Upper lobe of left lung (tissue), 6 donors: ENCODE results near the gene MTSS2. TPM values are rescaled to one million over a fixed set of nuclear protein-coding genes. Genes with fewer than 3 reads are reported as not detected.

Experiments used
- ATAC-seq, 2 donors: fragments of 200-7000 bp; cut with Tn5 transposase; one replicate each; pipeline ENCODE4 v1.9.1; 2022; ENCODE audit warnings: mild to moderate bottlenecking in 2 of 2, moderate library complexity in 2 of 2; ENCODE audit not compliant: low FRiP score in 2 of 2
- DNase-seq, 2 donors: peaks; one replicate each; pipeline ENCODE4 v3.0.0-alpha.2; 2019 to 2020
- H3K27ac ChIP-seq, 4 donors: fragments of 200-600 bp; sonication (generic); one replicate each; pipeline ENCODE4 v1.5.1; 2016 to 2019
- H3K27me3 ChIP-seq, 4 donors: fragments of 200-600 bp; sonication (generic); one replicate each; pipeline ENCODE4 v1.5.1; 2017 to 2019
- H3K36me3 ChIP-seq, 4 donors: fragments of 200-600 bp; sonication (generic); one replicate each; pipeline ENCODE4 v1.5.1; 2016 to 2019
- H3K4me1 ChIP-seq, 4 donors: fragments of 200-600 bp; sonication (generic); one replicate each; pipeline ENCODE4 v1.5.1; 2018 to 2019
- H3K4me3 ChIP-seq, 4 donors: fragments of 200-600 bp; sonication (generic); one replicate each; pipeline ENCODE4 v1.5.1; 2017 to 2019; ENCODE audit warnings: mild to moderate bottlenecking in 2 of 4, moderate library complexity in 1 of 4
- H3K9me3 ChIP-seq, 4 donors: fragments of 200-600 bp; sonication (generic); one replicate each; pipeline ENCODE4 v1.5.1; 2018 to 2019
- CTCF ChIP-seq, 6 experiments: fragments of 450-650 bp in 4 of 6; fragments of 200-600 bp in 2 of 6; sonication (generic) in 2 of 6; IDR thresholded peaks; one replicate each; pipeline ENCODE4 v1.5.1; 2016 to 2019; ENCODE audit warnings: antibody characterized with exemption in 6 of 6
- EP300 ChIP-seq, 4 donors: sonication (generic); formaldehyde crosslinking; IDR thresholded peaks; one replicate each; pipeline ENCODE4 v1.5.1; 2017; ENCODE audit warnings: antibody characterized with exemption in 4 of 4, control low read depth in 2 of 4
- POLR2A ChIP-seq, 4 donors: fragments of 450-650 bp; IDR thresholded peaks; one replicate each; pipeline ENCODE4 v1.5.1; 2016 to 2017; ENCODE audit warnings: antibody characterized with exemption in 4 of 4, mild to moderate bottlenecking in 2 of 4
- POLR2AphosphoS5 ChIP-seq, 2 donors: sonication (generic); formaldehyde crosslinking; IDR thresholded peaks; one replicate each; pipeline ENCODE4 v1.5.1; 2017; ENCODE audit warnings: antibody characterized with exemption in 2 of 2
- WGBS, 2 donors: methylation state at CpG; one replicate each; pipeline ENCODE4 v1.1.5; 2017 to 2018; 5-methylcytosine and 5-hydroxymethylcytosine counted together
- total RNA-seq, 6 donors: library from RNA; depleted of rRNA in 4 of 6; stranded (reverse); fragments of >200 nt in 4 of 6; gene quantifications; one replicate each; pipeline versions ENCODE4 v1.1.0 to v1.2.1, GENCODE V29; 2016 to 2021
- donor health status: DM: no; HTN: no; CAD: no; lungs with moderate emphysema.
- donor health status: DM: no; HTN: yes; CAD: no; lungs with severe emphysema.

MTSS2 gene
- total RNA-seq, 6 donors from 2014 or later = 40.7 to 202 (median 72.4) TPM

DNA sequence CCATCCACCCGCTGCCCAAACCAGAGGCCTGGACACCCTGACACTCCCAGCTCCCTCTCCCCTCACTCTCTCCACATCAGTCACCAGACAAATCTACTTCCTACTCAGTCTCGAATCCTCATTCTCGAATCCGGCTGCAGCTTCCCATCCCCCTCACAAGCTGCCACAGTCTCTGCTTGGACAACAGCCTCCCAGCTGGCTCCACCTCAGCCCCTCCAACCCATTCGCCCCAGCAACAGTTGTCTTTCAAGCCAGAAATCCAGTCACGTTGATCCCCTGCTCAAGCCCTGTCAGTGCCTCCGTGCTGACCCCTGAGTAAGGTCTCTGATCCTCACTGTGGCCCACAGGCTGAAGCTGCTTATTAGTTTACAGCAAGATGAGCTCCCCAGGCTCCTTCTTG, 44.2 kb upstream of the MTSS2 start:
- no peak for ATAC-seq
- Histone ChIP-seq H3K4me1 (peaks cover 18 to 29% (median 27%) of the 10 kb centered on the region in 4 donors), H3K27ac (no peak overlapping the region), H3K36me3 (peaks cover 0 to 19% (median 8%) of the 10 kb centered on the region in 4 donors), H3K27me3 (no peaks in the 10 kb centered on the region), H3K9me3 (no peaks in the 10 kb centered on the region), H3K4me3 (no peak overlapping the region)
- TF ChIP-seq EP300 (IDR thresholded peaks at IDR 0.05) = no peak
- TF ChIP-seq POLR2AphosphoS5 (IDR thresholded peaks at IDR 0.05) = no peak
- TF ChIP-seq CTCF (IDR thresholded peaks at IDR 0.05) = no peak
- no peak for TF ChIP-seq POLR2A (IDR thresholded peaks at IDR 0.05)
- DNase-seq = no peak
- WGBS, 2 donors = 81 to 84% methylated on average over 7 of the region's 7 CpGs

DNA sequence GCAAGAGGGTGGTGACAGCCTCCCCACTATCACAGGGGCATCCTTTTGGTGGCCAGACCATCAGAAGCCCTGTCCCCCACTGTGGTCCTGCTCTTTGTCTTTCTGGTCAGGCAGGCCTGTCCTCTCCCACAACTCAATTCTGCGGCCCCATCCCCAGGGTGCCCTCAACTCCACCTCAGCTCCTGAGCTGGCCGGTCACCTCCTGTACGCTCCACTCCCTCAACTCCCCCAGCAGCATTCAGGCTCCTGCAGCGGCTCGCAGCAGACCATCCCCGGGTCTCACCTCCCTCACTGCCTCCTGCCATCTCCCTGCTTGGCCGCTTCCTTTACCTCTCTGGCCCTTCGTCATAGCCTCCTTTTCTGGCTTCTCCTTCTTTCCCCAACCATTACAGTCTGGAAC, 43.4 kb upstream of the MTSS2 start:
- H3K4me1 ChIP-seq = peaks cover 24 to 33% (median 33%) of the 10 kb centered on the region in 4 donors
- no peak overlapping the region for H3K27ac ChIP-seq
- no peak for ATAC-seq
- no peak overlapping the region for H3K4me3 ChIP-seq
- 95 to 96% methylated on average over 8 of the region's 8 CpGs for WGBS, 2 donors
- H3K27me3 ChIP-seq = no peaks in the 10 kb centered on the region
- no peaks in the 10 kb centered on the region for H3K9me3 ChIP-seq
- H3K36me3 ChIP-seq = peaks cover 0 to 19% (median 8%) of the 10 kb centered on the region in 4 donors
- DNase-seq = no peak
- TF ChIP-seq POLR2AphosphoS5 (IDR thresholded peaks at IDR 0.05) (no peak), CTCF (IDR thresholded peaks at IDR 0.05) (no peak), EP300 (IDR thresholded peaks at IDR 0.05) (no peak), POLR2A (IDR thresholded peaks at IDR 0.05) (no peak)

DNA sequence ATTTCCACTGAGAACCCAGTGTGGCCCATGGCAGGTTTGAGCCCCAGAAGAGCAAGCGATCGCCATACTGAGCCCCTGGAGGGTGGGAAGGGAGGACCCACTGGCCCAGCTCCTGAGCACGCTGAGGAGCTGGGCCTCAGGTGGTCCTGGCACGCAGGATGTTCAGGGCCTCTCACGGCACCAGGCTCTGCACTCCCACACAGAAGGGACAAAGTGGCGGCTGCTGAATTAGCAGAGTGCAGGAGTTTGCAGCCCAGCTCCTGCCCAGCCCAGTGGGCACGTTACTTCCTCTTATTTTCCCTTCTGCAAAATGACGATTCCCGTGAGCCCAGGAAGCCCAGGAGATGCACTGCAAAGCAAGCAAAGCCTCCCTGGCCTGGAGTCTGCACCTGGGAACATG, 42.3 kb upstream of the MTSS2 start:
- Histone ChIP-seq H3K4me3 (no peak overlapping the region), H3K9me3 (no peaks in the 10 kb centered on the region), H3K27me3 (no peaks in the 10 kb centered on the region), H3K27ac (peak overlapping the region in 1 of 4 donors; percentile 88), H3K36me3 (peaks cover 0 to 19% (median 8%) of the 10 kb centered on the region in 4 donors), H3K4me1 (peaks cover 32 to 45% (median 38%) of the 10 kb centered on the region in 4 donors)
- ATAC-seq = no peak
- no peak for DNase-seq
- TF ChIP-seq POLR2AphosphoS5 (IDR thresholded peaks at IDR 0.05) (no peak), EP300 (IDR thresholded peaks at IDR 0.05) (no peak), POLR2A (IDR thresholded peaks at IDR 0.05) (no peak), CTCF (IDR thresholded peaks at IDR 0.05) (no peak)
- 82% methylated on average over 9 of the region's 9 CpGs; no CpG with 5 or more reads in 1 of the 2 donors for WGBS, 2 donors

GRCh38 chr16:70726892-70727361, 41.1 kb upstream of the MTSS2 start:
- Histone ChIP-seq H3K27me3 (no peaks in the 10 kb centered on the region), H3K9me3 (no peaks in the 10 kb centered on the region), H3K36me3 (peaks cover 0 to 19% (median 8%) of the 10 kb centered on the region in 4 donors), H3K27ac (peak overlapping the region; percentile 82 to 93 (median 88)), H3K4me3 (no peak overlapping the region), H3K4me1 (peaks cover 32 to 47% (median 38%) of the 10 kb centered on the region in 4 donors)
- DNase-seq (no peak), ATAC-seq (peak in 1 of 2 donors; percentile 7)
- WGBS, 2 donors = 75% methylated on average over 9 of the region's 9 CpGs
- no peak for TF ChIP-seq CTCF (IDR thresholded peaks at IDR 0.05)
- TF ChIP-seq POLR2AphosphoS5 (IDR thresholded peaks at IDR 0.05) = no peak
- TF ChIP-seq POLR2A (IDR thresholded peaks at IDR 0.05) = no peak
- no peak for TF ChIP-seq EP300 (IDR thresholded peaks at IDR 0.05)
